Neural cell (in vitro differentiated cells): ENCODE measurements around the gene FIGNL2. TPM values are rescaled to one million over a fixed set of nuclear protein-coding genes. Genes with fewer than 3 reads are reported as not detected.

Source experiments
- H2AFZ ChIP-seq: fragments of 200-600, 300-800 bp; sonication (generic), shearing (Covaris generic); 2 replicates; pipeline ENCODE4 v1.6.0; 2014; ENCODE audit warnings: low read depth, mild to moderate bottlenecking, antibody characterized with exemption, low read length, moderate library complexity
- H3F3A ChIP-seq: fragments of 200-600 bp; shearing (Covaris generic); 2 replicates; pipeline ENCODE4 v1.6.1; 2016; ENCODE audit warnings: mild to moderate bottlenecking, moderate library complexity, mixed read lengths, antibody characterized with exemption, low read length; ENCODE audit not compliant: insufficient read depth, poor library complexity, severe bottlenecking
- H3K27ac ChIP-seq: fragments of 200-600, 300-800 bp; sonication (generic), shearing (Covaris generic); 2 replicates; pipeline ENCODE4 v1.5.1; 2014; ENCODE audit warnings: mild to moderate bottlenecking, low read length, moderate library complexity
- H3K27me3 ChIP-seq: fragments of 300-800, 200-600 bp; sonication (generic), shearing (Covaris generic); 2 replicates; pipeline ENCODE4 v1.6.0; 2014; ENCODE audit warnings: mild to moderate bottlenecking, low read depth, low read length, moderate library complexity; ENCODE audit not compliant: insufficient read depth
- H3K36me3 ChIP-seq: fragments of 300-800, 200-600 bp; sonication (generic), shearing (Covaris generic); 2 replicates; pipeline ENCODE4 v1.5.1; 2014; ENCODE audit warnings: mild to moderate bottlenecking, antibody characterized with exemption, low read length, moderate library complexity; ENCODE audit not compliant: insufficient read depth
- H3K4me2 ChIP-seq: fragments of 300-800, 200-600 bp; sonication (generic), shearing (Covaris generic); 2 replicates; pipeline ENCODE4 v1.6.0; 2014; ENCODE audit warnings: mild to moderate bottlenecking, low read length
- H3K4me3 ChIP-seq: fragments of 300-800, 200-600 bp; sonication (generic), shearing (Covaris generic); 2 replicates; pipeline ENCODE4 v1.5.1; 2014; ENCODE audit warnings: mild to moderate bottlenecking, low read length, moderate library complexity
- H3K79me2 ChIP-seq: fragments of 200-600 bp; shearing (Covaris generic); replicated peaks from 2 replicates; pipeline ENCODE4 v1.6.0; 2014; ENCODE audit warnings: mild to moderate bottlenecking, low read length, moderate library complexity; ENCODE audit not compliant: insufficient read depth
- H3K9ac ChIP-seq: fragments of 300-800, 200-600 bp; sonication (generic), shearing (Covaris generic); 2 replicates; pipeline ENCODE4 v1.6.1; 2016; ENCODE audit warnings: mild to moderate bottlenecking, low read length, mixed read lengths
- H3K9me2 ChIP-seq: fragments of 200-600 bp; shearing (Covaris generic); 2 replicates; pipeline ENCODE4 v1.6.1; 2016; ENCODE audit warnings: mild to moderate bottlenecking, low read length, mixed read lengths; ENCODE audit not compliant: insufficient read depth
- H3K9me3 ChIP-seq: fragments of 200-600, 300-800 bp; sonication (generic), shearing (Covaris generic); 2 replicates; pipeline ENCODE4 v1.6.1; 2016; ENCODE audit warnings: mild to moderate bottlenecking, mixed run types, low read length, moderate library complexity, mixed read lengths
- H4K20me1 ChIP-seq: fragments of 200-600 bp; shearing (Covaris generic); 2 replicates; pipeline ENCODE4 v1.6.1; 2016; ENCODE audit warnings: mild to moderate bottlenecking, mixed run types; ENCODE audit not compliant: insufficient read depth
- EP300 ChIP-seq: fragments of 450-650 bp; conservative IDR thresholded peaks from 2 replicates; pipeline ENCODE4 v1.6.1; 2014; ENCODE audit warnings: antibody characterized with exemption, mild to moderate bottlenecking, moderate library complexity; ENCODE audit not compliant: poor library complexity, severe bottlenecking
- EZH2 ChIP-seq: fragments of 200-600, 300-800 bp; shearing (Covaris generic), sonication (generic); IDR thresholded peaks from 2 replicates; pipeline ENCODE4 v1.6.1; 2014; ENCODE audit warnings: antibody characterized with exemption, low read length, borderline replicate concordance, mild to moderate bottlenecking; ENCODE audit not compliant: insufficient read depth, poor library complexity, severe bottlenecking
- MXI1 ChIP-seq: fragments of 450-650 bp; conservative IDR thresholded peaks from 2 replicates; pipeline ENCODE4 v1.6.1; 2014; ENCODE audit warnings: antibody characterized with exemption, mild to moderate bottlenecking; ENCODE audit not compliant: poor library complexity, severe bottlenecking
- POLR2AphosphoS5 ChIP-seq: IDR thresholded peaks from 2 replicates; pipeline ENCODE4 v1.6.1; 2012
- RAD21 ChIP-seq: fragments of 450-650 bp; conservative IDR thresholded peaks from 2 replicates; pipeline ENCODE4 v1.6.1; 2014; ENCODE audit warnings: antibody characterized with exemption, mild to moderate bottlenecking, moderate library complexity
- SMC3 ChIP-seq: fragments of 450-650 bp; conservative IDR thresholded peaks from 2 replicates; pipeline ENCODE4 v1.6.1; 2014; ENCODE audit warnings: antibody characterized with exemption, mild to moderate bottlenecking, moderate library complexity; ENCODE audit not compliant: poor library complexity
- TAF1 ChIP-seq: IDR thresholded peaks from 2 replicates; pipeline ENCODE4 v1.6.1; 2012; ENCODE audit warnings: low read depth
- polyA plus RNA-seq: library from polyadenylated mRNA; depleted of rRNA; stranded (reverse); fragments of >200 nt; gene quantifications from 2 replicates; pipeline ENCODE4 v1.2.3, GENCODE V29; 2014
- TF ChIP-seq, protein P1 (sequence below): IDR thresholded peaks from 2 replicates; pipeline ENCODE4 v1.6.1; 2012; ENCODE audit warnings: borderline replicate concordance
- TF ChIP-seq, protein P2 (sequence below): fragments of 450-650 bp; IDR thresholded peaks from 2 replicates; pipeline ENCODE4 v1.5.1; 2014; ENCODE audit warnings: antibody characterized with exemption, mild to moderate bottlenecking, moderate library complexity; ENCODE audit not compliant: poor library complexity, severe bottlenecking

FIGNL2 gene
- polyA plus RNA-seq, 1 donor from 2014 or later: 0.21 TPM

DNA sequence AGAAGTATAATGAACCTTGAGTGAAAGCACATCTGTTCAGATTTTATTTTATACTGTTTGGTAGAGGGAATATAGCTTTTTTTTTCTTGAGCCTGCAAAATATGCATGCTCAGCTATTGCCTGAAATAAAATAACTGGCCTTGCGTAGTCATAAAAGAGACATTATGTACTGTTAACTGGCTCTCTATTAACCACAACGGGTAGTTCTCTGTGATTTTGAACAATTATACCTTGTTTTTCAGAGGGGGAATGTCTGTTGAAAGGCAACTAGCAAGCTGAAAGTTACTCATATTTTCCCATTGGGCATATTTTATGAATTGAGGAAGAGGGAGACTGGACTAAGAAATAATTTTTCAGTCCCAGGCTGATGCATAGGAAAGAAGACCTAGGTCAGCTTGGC is 62.6 kb downstream of the FIGNL2 start:
- Histone ChIP-seq H3K9me2 (no peaks in the 10 kb centered on the region), H3K36me3 (peaks cover 2% of the 10 kb centered on the region), H3K4me3 (no peak overlapping the region), H3K27me3 (no peaks in the 10 kb centered on the region), H3K27ac (no peak overlapping the region), H2AFZ (no peak overlapping the region), H3K4me2 (no peak overlapping the region), H3K9me3 (no peaks in the 10 kb centered on the region), H3K79me2 (no peaks in the 10 kb centered on the region), H3K9ac (no peak overlapping the region), H4K20me1 (no peaks in the 10 kb centered on the region), H3F3A (no peaks in the 10 kb centered on the region)
- TF ChIP-seq EZH2: no peak
- no peak for TF ChIP-seq MXI1
- no peak for TF ChIP-seq POLR2AphosphoS5
- TF ChIP-seq EP300: no peak
- TF ChIP-seq TAF1: no peak
- TF ChIP-seq RAD21: no peak
- TF ChIP-seq, protein P1, sequence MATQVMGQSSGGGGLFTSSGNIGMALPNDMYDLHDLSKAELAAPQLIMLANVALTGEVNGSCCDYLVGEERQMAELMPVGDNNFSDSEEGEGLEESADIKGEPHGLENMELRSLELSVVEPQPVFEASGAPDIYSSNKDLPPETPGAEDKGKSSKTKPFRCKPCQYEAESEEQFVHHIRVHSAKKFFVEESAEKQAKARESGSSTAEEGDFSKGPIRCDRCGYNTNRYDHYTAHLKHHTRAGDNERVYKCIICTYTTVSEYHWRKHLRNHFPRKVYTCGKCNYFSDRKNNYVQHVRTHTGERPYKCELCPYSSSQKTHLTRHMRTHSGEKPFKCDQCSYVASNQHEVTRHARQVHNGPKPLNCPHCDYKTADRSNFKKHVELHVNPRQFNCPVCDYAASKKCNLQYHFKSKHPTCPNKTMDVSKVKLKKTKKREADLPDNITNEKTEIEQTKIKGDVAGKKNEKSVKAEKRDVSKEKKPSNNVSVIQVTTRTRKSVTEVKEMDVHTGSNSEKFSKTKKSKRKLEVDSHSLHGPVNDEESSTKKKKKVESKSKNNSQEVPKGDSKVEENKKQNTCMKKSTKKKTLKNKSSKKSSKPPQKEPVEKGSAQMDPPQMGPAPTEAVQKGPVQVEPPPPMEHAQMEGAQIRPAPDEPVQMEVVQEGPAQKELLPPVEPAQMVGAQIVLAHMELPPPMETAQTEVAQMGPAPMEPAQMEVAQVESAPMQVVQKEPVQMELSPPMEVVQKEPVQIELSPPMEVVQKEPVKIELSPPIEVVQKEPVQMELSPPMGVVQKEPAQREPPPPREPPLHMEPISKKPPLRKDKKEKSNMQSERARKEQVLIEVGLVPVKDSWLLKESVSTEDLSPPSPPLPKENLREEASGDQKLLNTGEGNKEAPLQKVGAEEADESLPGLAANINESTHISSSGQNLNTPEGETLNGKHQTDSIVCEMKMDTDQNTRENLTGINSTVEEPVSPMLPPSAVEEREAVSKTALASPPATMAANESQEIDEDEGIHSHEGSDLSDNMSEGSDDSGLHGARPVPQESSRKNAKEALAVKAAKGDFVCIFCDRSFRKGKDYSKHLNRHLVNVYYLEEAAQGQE: no peak
- no peak for TF ChIP-seq SMC3
- TF ChIP-seq, protein P2, sequence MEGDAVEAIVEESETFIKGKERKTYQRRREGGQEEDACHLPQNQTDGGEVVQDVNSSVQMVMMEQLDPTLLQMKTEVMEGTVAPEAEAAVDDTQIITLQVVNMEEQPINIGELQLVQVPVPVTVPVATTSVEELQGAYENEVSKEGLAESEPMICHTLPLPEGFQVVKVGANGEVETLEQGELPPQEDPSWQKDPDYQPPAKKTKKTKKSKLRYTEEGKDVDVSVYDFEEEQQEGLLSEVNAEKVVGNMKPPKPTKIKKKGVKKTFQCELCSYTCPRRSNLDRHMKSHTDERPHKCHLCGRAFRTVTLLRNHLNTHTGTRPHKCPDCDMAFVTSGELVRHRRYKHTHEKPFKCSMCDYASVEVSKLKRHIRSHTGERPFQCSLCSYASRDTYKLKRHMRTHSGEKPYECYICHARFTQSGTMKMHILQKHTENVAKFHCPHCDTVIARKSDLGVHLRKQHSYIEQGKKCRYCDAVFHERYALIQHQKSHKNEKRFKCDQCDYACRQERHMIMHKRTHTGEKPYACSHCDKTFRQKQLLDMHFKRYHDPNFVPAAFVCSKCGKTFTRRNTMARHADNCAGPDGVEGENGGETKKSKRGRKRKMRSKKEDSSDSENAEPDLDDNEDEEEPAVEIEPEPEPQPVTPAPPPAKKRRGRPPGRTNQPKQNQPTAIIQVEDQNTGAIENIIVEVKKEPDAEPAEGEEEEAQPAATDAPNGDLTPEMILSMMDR: no peak

DNA sequence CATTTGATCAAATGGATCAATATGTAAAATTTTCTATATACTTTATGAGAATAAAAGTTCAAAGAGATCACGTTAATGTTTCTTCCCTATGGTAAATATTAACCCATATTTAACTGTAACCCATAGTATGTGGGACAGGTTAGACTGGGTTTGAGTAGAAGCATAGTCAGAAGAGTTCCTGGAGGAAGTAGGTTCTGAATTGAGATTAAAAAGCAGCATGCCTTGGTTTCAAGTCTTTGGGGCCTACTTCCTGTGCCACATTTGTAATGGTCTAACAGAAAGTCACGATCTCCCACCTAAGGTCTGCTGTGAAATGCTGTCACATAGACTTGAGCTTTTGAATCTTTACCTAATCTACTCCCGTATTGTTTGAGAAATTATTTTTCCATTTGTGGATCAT is 63.8 kb downstream of the FIGNL2 start:
- TF ChIP-seq MXI1: no peak
- no peak for TF ChIP-seq SMC3
- TF ChIP-seq POLR2AphosphoS5: no peak
- TF ChIP-seq EP300: no peak
- TF ChIP-seq TAF1: no peak
- TF ChIP-seq, protein P2: no peak
- TF ChIP-seq EZH2: no peak
- no peak for TF ChIP-seq RAD21
- Histone ChIP-seq H3F3A (no peaks in the 10 kb centered on the region), H3K27ac (no peak overlapping the region), H3K36me3 (peaks cover 2% of the 10 kb centered on the region), H3K9me2 (no peaks in the 10 kb centered on the region), H3K9me3 (no peaks in the 10 kb centered on the region), H4K20me1 (no peaks in the 10 kb centered on the region), H3K9ac (no peak overlapping the region), H2AFZ (no peak overlapping the region), H3K4me3 (no peak overlapping the region), H3K79me2 (no peaks in the 10 kb centered on the region), H3K27me3 (no peaks in the 10 kb centered on the region), H3K4me2 (no peak overlapping the region)
